Measurements from ENCODE around the gene PHACTR1.

DNA sequence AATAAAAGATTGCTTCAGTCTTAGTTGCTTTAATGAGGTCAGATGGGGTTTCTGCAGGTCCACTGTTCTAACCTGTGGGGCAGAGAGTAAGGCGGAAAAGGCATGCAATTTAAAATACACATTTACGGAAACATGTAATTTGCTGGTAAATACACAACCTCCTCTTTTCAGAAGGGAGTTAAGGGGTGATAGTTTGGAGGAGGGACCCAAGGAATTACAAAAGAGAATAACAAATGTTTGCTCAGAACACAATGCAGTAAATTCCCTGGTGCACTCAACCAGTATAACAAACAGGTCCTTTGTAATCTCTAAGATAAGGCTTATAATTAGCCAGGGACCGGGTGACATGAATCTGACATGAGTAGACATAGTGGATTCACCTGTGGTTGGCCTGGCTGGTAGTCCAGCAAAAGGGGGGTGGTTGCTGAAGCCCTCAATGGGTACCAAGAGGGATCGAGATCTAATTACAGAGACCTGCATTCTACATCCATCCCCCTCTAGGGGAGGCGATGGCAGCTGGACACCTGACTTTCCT, 295.1 kb downstream of the PHACTR1 start:
- TF ChIP-seq POLR2A (IDR thresholded peaks at IDR 0.05) = no peak
- TF ChIP-seq, protein P1, sequence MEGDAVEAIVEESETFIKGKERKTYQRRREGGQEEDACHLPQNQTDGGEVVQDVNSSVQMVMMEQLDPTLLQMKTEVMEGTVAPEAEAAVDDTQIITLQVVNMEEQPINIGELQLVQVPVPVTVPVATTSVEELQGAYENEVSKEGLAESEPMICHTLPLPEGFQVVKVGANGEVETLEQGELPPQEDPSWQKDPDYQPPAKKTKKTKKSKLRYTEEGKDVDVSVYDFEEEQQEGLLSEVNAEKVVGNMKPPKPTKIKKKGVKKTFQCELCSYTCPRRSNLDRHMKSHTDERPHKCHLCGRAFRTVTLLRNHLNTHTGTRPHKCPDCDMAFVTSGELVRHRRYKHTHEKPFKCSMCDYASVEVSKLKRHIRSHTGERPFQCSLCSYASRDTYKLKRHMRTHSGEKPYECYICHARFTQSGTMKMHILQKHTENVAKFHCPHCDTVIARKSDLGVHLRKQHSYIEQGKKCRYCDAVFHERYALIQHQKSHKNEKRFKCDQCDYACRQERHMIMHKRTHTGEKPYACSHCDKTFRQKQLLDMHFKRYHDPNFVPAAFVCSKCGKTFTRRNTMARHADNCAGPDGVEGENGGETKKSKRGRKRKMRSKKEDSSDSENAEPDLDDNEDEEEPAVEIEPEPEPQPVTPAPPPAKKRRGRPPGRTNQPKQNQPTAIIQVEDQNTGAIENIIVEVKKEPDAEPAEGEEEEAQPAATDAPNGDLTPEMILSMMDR (IDR thresholded peaks at IDR 0.05) = no peak
- TF ChIP-seq POLR2AphosphoS5 (IDR thresholded peaks at IDR 0.05) = no peak
- TF ChIP-seq EP300 (IDR thresholded peaks at IDR 0.05) = no peak
